Naive thymus-derived CD4-positive, alpha-beta T cell (primary cell): ENCODE measurements around the gene GABPB1. TPM values are rescaled to one million over a fixed set of nuclear protein-coding genes. Genes with fewer than 3 reads are reported as not detected.

Experiments used
- ATAC-seq: fragments of 150-1000 bp; cut with Tn5 transposase; 2 replicates; pipeline ENCODE4 v1.10.0; 2021; ENCODE audit warnings: mild to moderate bottlenecking, moderate library complexity
- CTCF ChIA-PET: fragments of 350-600 bp; sonication (Branson Sonifier 250); formaldehyde crosslinking; loops from one replicate; lab custom pipeline; 2021; ENCODE audit warnings: antibody characterized with exemption; lab: Charles Lee
- POLR2A ChIA-PET: fragments of 350-600 bp; sonication (Branson Sonifier 250); formaldehyde crosslinking; loops from one replicate; lab custom pipeline; 2021; ENCODE audit warnings: antibody characterized with exemption, inconsistent platforms; lab: Charles Lee
- DNase-seq, 9 donors: peaks; one replicate each; pipeline versions ENCODE4 v3.0.0 to v3.0.0-alpha.2; 2020 to 2022; ENCODE audit warnings: mixed read lengths in 1 of 9
- H3K27ac ChIP-seq: one replicate; pipeline ENCODE4 v1.7.0; 2013; ENCODE audit warnings: mild to moderate bottlenecking, low read depth, low read length, moderate library complexity
- H3K27me3 ChIP-seq, 2 donors: one replicate each; pipeline ENCODE4 v1.7.0; 2013; ENCODE audit warnings: low read length in 2 of 2, mild to moderate bottlenecking in 2 of 2, moderate library complexity in 2 of 2; ENCODE audit not compliant: control insufficient read depth in 2 of 2, insufficient read depth in 2 of 2
- H3K36me3 ChIP-seq, 3 experiments: 1 replicate in 2 of 3; 2 replicates in 1 of 3; pipeline ENCODE4 v1.7.0; 2013; ENCODE audit warnings: low read length in 3 of 3, mild to moderate bottlenecking in 3 of 3, moderate library complexity in 1 of 3; ENCODE audit not compliant: insufficient read depth in 3 of 3, control insufficient read depth in 2 of 3
- H3K4me1 ChIP-seq, 2 donors: one replicate each; pipeline ENCODE4 v1.7.0; 2013; ENCODE audit warnings: low read length in 2 of 2, mild to moderate bottlenecking in 2 of 2, moderate library complexity in 1 of 2; ENCODE audit not compliant: control insufficient read depth in 2 of 2, insufficient read depth in 2 of 2
- H3K4me3 ChIP-seq: 2 replicates; pipeline ENCODE4 v1.7.0; 2013; ENCODE audit warnings: mild to moderate bottlenecking, low read length
- H3K9me3 ChIP-seq, 3 experiments: 1 replicate in 2 of 3; 2 replicates in 1 of 3; pipeline ENCODE4 v1.7.0; 2013; ENCODE audit warnings: low read length in 3 of 3; ENCODE audit not compliant: control insufficient read depth in 2 of 3
- H3K27ac Mint-ChIP-seq, 9 donors: one replicate each; pipeline ENCODE4 v1.8.0; 2020 to 2022; ENCODE audit warnings: mixed read lengths in 9 of 9, mild to moderate bottlenecking in 8 of 9, moderate library complexity in 5 of 9, inconsistent platforms in 2 of 9
- H3K27me3 Mint-ChIP-seq, 5 donors: one replicate each; pipeline ENCODE4 v1.8.0; 2021 to 2022; ENCODE audit warnings: mixed read lengths in 5 of 5, mild to moderate bottlenecking in 1 of 5
- H3K36me3 Mint-ChIP-seq, 5 donors: one replicate each; pipeline ENCODE4 v1.8.0; 2020 to 2022; ENCODE audit warnings: mixed read lengths in 5 of 5, mild to moderate bottlenecking in 3 of 5, inconsistent platforms in 1 of 5
- H3K4me1 Mint-ChIP-seq, 7 donors: one replicate each; pipeline ENCODE4 v1.8.0; 2020 to 2022; ENCODE audit warnings: mixed read lengths in 7 of 7, mild to moderate bottlenecking in 3 of 7, inconsistent platforms in 1 of 7
- H3K4me3 Mint-ChIP-seq, 10 donors: one replicate each; pipeline ENCODE4 v1.8.0; 2020 to 2022; ENCODE audit warnings: mild to moderate bottlenecking in 10 of 10, mixed read lengths in 10 of 10, moderate library complexity in 6 of 10, inconsistent platforms in 2 of 10
- H3K9me3 Mint-ChIP-seq, 11 donors: one replicate each; pipeline ENCODE4 v1.8.0; 2020 to 2022; ENCODE audit warnings: mixed read lengths in 11 of 11, mild to moderate bottlenecking in 4 of 11, inconsistent platforms in 1 of 11, moderate library complexity in 1 of 11
- intact Hi-C, 2 donors: fragments of 100-400 bp; cut with micrococcal nuclease; formaldehyde crosslinking; loops; one replicate each; pipeline ENCODE4 v1.15.1; 2023
- polyA plus RNA-seq, 2 donors: library from polyadenylated mRNA; unstranded; fragments of 300-500 nt; fragmentation: Illumina TruSeq; gene quantifications; one replicate each; pipeline ENCODE4 v1.2.3, GENCODE V29; 2021
- total RNA-seq, 6 experiments: library from RNA in 5 of 6; stranded (reverse) in 5 of 6; gene quantifications; 1 replicate in 5 of 6; 2 replicates in 1 of 6; pipeline ENCODE4 v1.2.3 and lab custom pipeline; 2021 to 2026

The GABPB1 gene
- total and polyA plus RNA-seq, 7 experiments from 2014 or later = 14.7 to 42.7 (median 20.1) TPM

- CTCF ChIA-PET = interaction anchor here (0.6 kb wide), 1 partner anchor 433 kb away, joined by 3 read pairs; no protein-coding TSS in a partner anchor
- intact Hi-C loops = no loop called here
- peak overlapping the region in 2 of 9 donors; percentile 13 to 53 for H3K27ac Mint-ChIP-seq
Measured at GRCh38 chr15:50287324-50288116, 67.5 kb downstream of the GABPB1 start.

DNA sequence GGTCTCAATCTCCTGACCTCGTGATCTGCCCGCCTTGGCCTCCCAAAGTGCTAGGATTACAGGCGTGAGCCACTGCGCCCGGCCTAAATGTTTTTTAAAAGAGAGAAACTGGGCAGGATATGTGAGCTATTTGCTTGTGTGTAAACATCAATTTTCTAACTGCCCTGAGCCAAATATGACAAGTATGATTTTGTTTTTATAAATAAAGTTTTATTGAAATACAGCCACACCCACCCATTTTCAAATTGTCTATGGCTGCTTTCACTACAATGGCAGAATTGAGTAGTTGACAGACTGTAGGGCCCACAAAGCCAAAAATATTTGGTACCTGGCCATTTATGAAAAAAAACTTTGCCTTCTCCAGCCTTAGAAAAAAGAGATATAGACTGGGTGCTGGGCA is 73.6 kb downstream of the GABPB1 start:
- no peaks in the 10 kb centered on the region for H3K27me3 Mint-ChIP-seq
- Histone ChIP-seq H3K9me3 (no peaks in the 10 kb centered on the region), H3K27me3 (no peaks in the 10 kb centered on the region), H3K4me1 (no peaks in the 10 kb centered on the region), H3K27ac (no peak overlapping the region), H3K4me3 (no peak overlapping the region), H3K36me3 (peaks cover 0 to 5% (median 0%) of the 10 kb centered on the region in 3 experiments)
- H3K4me3 Mint-ChIP-seq = no peak overlapping the region
- H3K4me1 Mint-ChIP-seq = peaks cover 0 to 4% (median 0%) of the 10 kb centered on the region in 7 donors
- no peak for DNase-seq
- ATAC-seq = no peak
- intact Hi-C loops = no loop called here
- ChIA-PET CTCF (no interaction called here), POLR2A (no interaction called here)
- peaks cover 0 to 26% (median 9%) of the 10 kb centered on the region in 5 donors for H3K36me3 Mint-ChIP-seq
- no peak overlapping the region for H3K27ac Mint-ChIP-seq
- H3K9me3 Mint-ChIP-seq = no peaks in the 10 kb centered on the region

More at GRCh38 chr15:50287324-50288116, 67.5 kb downstream of the GABPB1 start:
- Histone ChIP-seq H3K27me3 (no peaks in the 10 kb centered on the region), H3K4me3 (no peak overlapping the region), H3K9me3 (no peaks in the 10 kb centered on the region), H3K4me1 (no peaks in the 10 kb centered on the region), H3K27ac (no peak overlapping the region), H3K36me3 (peaks cover 0 to 34% (median 9%) of the 10 kb centered on the region in 3 experiments)
- Mint-ChIP-seq H3K36me3 (peaks cover 4 to 42% (median 26%) of the 10 kb centered on the region in 5 donors), H3K4me3 (no peak overlapping the region), H3K9me3 (no peaks in the 10 kb centered on the region), H3K27me3 (no peaks in the 10 kb centered on the region), H3K4me1 (peaks cover 0 to 15% (median 0%) of the 10 kb centered on the region in 7 donors)
- POLR2A ChIA-PET = no interaction called here
- no peak for DNase-seq
- no peak for ATAC-seq

DNA sequence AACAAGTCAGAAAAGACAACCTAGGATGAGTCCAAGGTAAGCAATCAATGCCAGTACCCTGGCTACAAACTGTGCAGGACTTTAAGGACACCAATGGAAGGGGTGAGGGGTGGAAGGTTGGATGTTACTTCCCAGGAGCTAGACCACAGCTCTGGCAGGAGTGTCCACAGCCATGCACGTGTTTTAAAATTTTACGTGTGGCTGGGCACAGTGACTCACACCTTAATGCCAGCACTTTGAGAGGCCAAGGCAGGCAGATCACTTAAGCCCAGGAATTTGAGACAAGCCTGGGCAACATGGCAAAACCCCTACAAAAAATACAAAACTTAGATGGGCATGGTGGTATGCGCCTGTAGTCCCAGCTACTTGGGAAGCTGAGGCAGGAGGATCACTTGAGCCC is 74.7 kb downstream of the GABPB1 start:
- peaks cover 0 to 26% (median 9%) of the 10 kb centered on the region in 5 donors for H3K36me3 Mint-ChIP-seq
- peaks cover 0 to 4% (median 0%) of the 10 kb centered on the region in 7 donors for H3K4me1 Mint-ChIP-seq
- H3K27me3 ChIP-seq = no peaks in the 10 kb centered on the region
- no peaks in the 10 kb centered on the region for H3K9me3 ChIP-seq
- H3K27ac ChIP-seq = no peak overlapping the region
- no peaks in the 10 kb centered on the region for H3K27me3 Mint-ChIP-seq
- ATAC-seq (no peak), DNase-seq (no peak)
- no peak overlapping the region for H3K4me3 ChIP-seq
- H3K4me3 Mint-ChIP-seq = no peak overlapping the region
- H3K9me3 Mint-ChIP-seq = no peaks in the 10 kb centered on the region
- intact Hi-C loops = no loop called here
- ChIA-PET POLR2A (no interaction called here), CTCF (no interaction called here)
- H3K36me3 ChIP-seq = no peaks in the 10 kb centered on the region
- H3K4me1 ChIP-seq = no peaks in the 10 kb centered on the region
- H3K27ac Mint-ChIP-seq = peak overlapping the region in 3 of 9 donors; percentile 9 to 73 (median 29)

DNA sequence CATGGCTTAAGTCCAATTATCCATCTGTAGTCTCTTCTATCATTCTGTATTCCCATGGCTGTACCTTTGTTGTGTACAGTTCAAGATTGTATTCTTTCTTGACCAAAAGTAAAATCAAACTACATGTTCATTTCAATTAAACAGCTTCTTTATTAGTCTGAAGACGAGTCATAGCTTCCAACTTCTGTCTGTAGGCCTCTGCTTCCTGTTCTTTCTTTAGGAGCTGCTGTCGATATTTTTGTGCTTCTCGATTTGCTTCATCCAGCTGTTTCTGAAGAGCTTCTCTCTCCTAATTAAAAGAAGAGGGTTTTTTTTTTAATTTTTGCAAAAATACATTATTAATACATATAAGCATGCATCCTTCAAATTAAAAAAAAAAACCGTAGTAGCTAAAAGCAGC is 76.5 kb downstream of the GABPB1 start:
- no peaks in the 10 kb centered on the region for H3K4me1 ChIP-seq
- no peak for DNase-seq
- Mint-ChIP-seq H3K36me3 (peaks cover 0 to 19% (median 5%) of the 10 kb centered on the region in 5 donors), H3K27me3 (no peaks in the 10 kb centered on the region), H3K4me3 (no peak overlapping the region), H3K4me1 (peaks cover 0 to 4% (median 0%) of the 10 kb centered on the region in 7 donors), H3K9me3 (no peaks in the 10 kb centered on the region), H3K27ac (peak overlapping the region in 2 of 9 donors; percentile 43 to 56)
- H3K36me3 ChIP-seq = no peaks in the 10 kb centered on the region
- ATAC-seq = no peak
- intact Hi-C loops = no loop called here
- H3K9me3 ChIP-seq = no peaks in the 10 kb centered on the region
- no peak overlapping the region for H3K4me3 ChIP-seq
- no peak overlapping the region for H3K27ac ChIP-seq
- ChIA-PET POLR2A (no interaction called here), CTCF (interaction anchor here (0.7 kb wide), 1 partner anchor 130 kb away, joined by 3 read pairs; no protein-coding TSS in a partner anchor)
- no peaks in the 10 kb centered on the region for H3K27me3 ChIP-seq

DNA sequence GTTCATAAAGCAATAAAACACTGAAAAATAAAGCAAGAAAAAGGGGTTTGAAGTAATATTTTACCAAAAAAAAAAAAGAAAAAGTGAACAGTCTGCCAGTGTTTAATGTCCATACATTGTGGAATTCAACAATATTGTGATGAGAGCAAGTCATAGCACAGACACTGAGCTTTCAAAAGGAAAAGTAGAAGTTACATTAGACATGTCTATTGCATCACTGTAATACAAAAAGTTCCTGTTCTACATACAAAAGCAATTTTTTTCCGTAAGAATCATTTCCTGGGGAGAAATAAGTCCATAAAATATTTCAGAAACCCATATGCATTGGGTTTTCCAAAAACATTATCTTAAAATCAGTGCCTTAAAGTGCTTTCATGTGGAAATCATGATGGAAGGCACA is 77.6 kb downstream of the GABPB1 start:
- peaks cover 0 to 4% (median 0%) of the 10 kb centered on the region in 7 donors for H3K4me1 Mint-ChIP-seq
- ChIA-PET POLR2A (no interaction called here), CTCF (no interaction called here)
- Histone ChIP-seq H3K27me3 (no peaks in the 10 kb centered on the region), H3K9me3 (no peaks in the 10 kb centered on the region), H3K4me1 (no peaks in the 10 kb centered on the region), H3K27ac (no peak overlapping the region), H3K4me3 (no peak overlapping the region), H3K36me3 (no peaks in the 10 kb centered on the region)
- no peaks in the 10 kb centered on the region for H3K9me3 Mint-ChIP-seq
- DNase-seq (no peak), ATAC-seq (no peak)
- H3K4me3 Mint-ChIP-seq = no peak overlapping the region
- intact Hi-C loops = no loop called here
- peaks cover 0 to 18% (median 5%) of the 10 kb centered on the region in 5 donors for H3K36me3 Mint-ChIP-seq
- no peaks in the 10 kb centered on the region for H3K27me3 Mint-ChIP-seq
- H3K27ac Mint-ChIP-seq = peak overlapping the region in 3 of 9 donors; percentile 18 to 50 (median 33)

DNA sequence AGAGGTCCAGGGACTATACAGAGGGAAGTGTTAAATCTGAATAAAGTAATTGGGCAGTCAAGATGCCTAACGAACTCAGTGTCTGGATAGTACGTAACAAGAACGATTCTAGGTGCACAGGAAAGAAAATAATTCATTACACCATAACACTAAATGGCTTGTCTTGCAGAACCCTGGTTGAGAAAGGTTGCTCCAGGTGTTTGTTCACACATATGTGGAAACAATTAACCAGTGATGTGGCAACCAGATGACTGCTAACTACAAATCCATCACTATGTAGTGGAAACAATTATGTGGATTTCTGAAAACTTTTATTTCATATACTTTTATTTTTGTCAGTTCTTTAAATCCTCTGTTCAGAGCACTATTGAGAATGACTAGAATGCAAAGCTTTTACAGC is 79.1 kb downstream of the GABPB1 start:
- H3K9me3 ChIP-seq = no peaks in the 10 kb centered on the region
- ChIA-PET POLR2A (no interaction called here), CTCF (no interaction called here)
- intact Hi-C loops = no loop called here
- H3K27me3 ChIP-seq = no peaks in the 10 kb centered on the region
- H3K4me3 ChIP-seq = no peak overlapping the region
- Mint-ChIP-seq H3K36me3 (peaks cover 0 to 18% (median 5%) of the 10 kb centered on the region in 5 donors), H3K4me3 (no peak overlapping the region), H3K27me3 (no peaks in the 10 kb centered on the region), H3K27ac (no peak overlapping the region), H3K9me3 (no peaks in the 10 kb centered on the region), H3K4me1 (peaks cover 0 to 4% (median 0%) of the 10 kb centered on the region in 7 donors)
- ATAC-seq (no peak), DNase-seq (no peak)
- no peaks in the 10 kb centered on the region for H3K36me3 ChIP-seq
- H3K27ac ChIP-seq = no peak overlapping the region
- no peaks in the 10 kb centered on the region for H3K4me1 ChIP-seq
